ENCODE data around the gene WWTR1. TPM values are rescaled to one million over a fixed set of nuclear protein-coding genes. Genes with fewer than 3 reads are reported as not detected.
A peak's percentile ranks its signal among the peaks of the same experiment; 100 is the strongest.

Gene WWTR1
- total RNA-seq: 82.8 TPM

- peak; percentile 93 for DNase-seq (ENCODE audit: low spot score)
These were observed at the start of gene WWTR1 for GRCh38 chr3:149657926-149658743. Gene WWTR1 (minus strand): TSS chr3:149658025. CDS start chr3:149657306, 719 bp downstream.

- no peak for DNase-seq (ENCODE audit: low spot score)
These were observed 49.1 kb upstream of the WWTR1 start for GRCh38 chr3:149706905-149707304.

- no peak for DNase-seq (ENCODE audit: low spot score)
These were observed 47.6 kb upstream of the WWTR1 start for GRCh38 chr3:149705416-149705815.

GRCh38 chr3:149703466-149703865 lies 45.6 kb upstream of the WWTR1 start:
- DNase-seq (ENCODE audit: low spot score): no peak

GRCh38 chr3:149702691-149703441 lies 45.0 kb upstream of the WWTR1 start:
- DNase-seq (ENCODE audit: low spot score): no peak

GRCh38 chr3:149701977-149702350 lies 44.1 kb upstream of the WWTR1 start:
- no peak for DNase-seq (ENCODE audit: low spot score)

GRCh38 chr3:149701206-149701976 lies 43.6 kb upstream of the WWTR1 start:
- DNase-seq (ENCODE audit: low spot score): no peak

- DNase-seq (ENCODE audit: low spot score): peak; percentile 12
These were observed 30.4 kb upstream of the WWTR1 start for GRCh38 chr3:149688122-149688757.

GRCh38 chr3:149686996-149687395 lies 29.2 kb upstream of the WWTR1 start:
- no peak for DNase-seq (ENCODE audit: low spot score)

GRCh38 chr3:149678351-149678950 lies 20.6 kb upstream of the WWTR1 start:
- DNase-seq (ENCODE audit: low spot score): no peak

- DNase-seq (ENCODE audit: low spot score): no peak
These were observed 15.6 kb upstream of the WWTR1 start for GRCh38 chr3:149673393-149673792.

- DNase-seq (ENCODE audit: low spot score): no peak
These were observed 13.1 kb upstream of the WWTR1 start for GRCh38 chr3:149670742-149671492.

GRCh38 chr3:149667576-149667975 lies 9.8 kb upstream of the WWTR1 start:
- no peak for DNase-seq (ENCODE audit: low spot score)

- no peak for DNase-seq (ENCODE audit: low spot score)
These were observed 6.1 kb upstream of the WWTR1 start for GRCh38 chr3:149663966-149664365.

- no peak for DNase-seq (ENCODE audit: low spot score)
These were observed 4.5 kb upstream of the WWTR1 start for GRCh38 chr3:149662240-149662887.

- DNase-seq (ENCODE audit: low spot score): no peak
These were observed 2.6 kb upstream of the WWTR1 start for GRCh38 chr3:149660462-149660861.

GRCh38 chr3:149658744-149659497 lies 1.1 kb upstream of the WWTR1 start:
- no peak for DNase-seq (ENCODE audit: low spot score)

GRCh38 chr3:149657321-149657925 lies 402 bp downstream of the WWTR1 start:
- DNase-seq (ENCODE audit: low spot score): peak; percentile 47

All from mucosa of gallbladder (tissue), 1 donor.